Stimulated activated CD8-positive, alpha-beta memory T cell treated with anti-CD3 and anti-CD28 coated beads, Interleukin-4, amount 100 ng/mL, for 1 hour (primary cell): ENCODE results near the gene ZNF878.
A peak's percentile ranks its signal among the peaks of the same experiment; 100 is the strongest.

Experiments
- DNase-seq, 2 donors: peaks; one replicate each; pipeline ENCODE4 v3.0.0-alpha.2; 2020; ENCODE audit warnings: low read depth in 2 of 2, low spot score in 1 of 2

Gene ZNF878

DNA sequence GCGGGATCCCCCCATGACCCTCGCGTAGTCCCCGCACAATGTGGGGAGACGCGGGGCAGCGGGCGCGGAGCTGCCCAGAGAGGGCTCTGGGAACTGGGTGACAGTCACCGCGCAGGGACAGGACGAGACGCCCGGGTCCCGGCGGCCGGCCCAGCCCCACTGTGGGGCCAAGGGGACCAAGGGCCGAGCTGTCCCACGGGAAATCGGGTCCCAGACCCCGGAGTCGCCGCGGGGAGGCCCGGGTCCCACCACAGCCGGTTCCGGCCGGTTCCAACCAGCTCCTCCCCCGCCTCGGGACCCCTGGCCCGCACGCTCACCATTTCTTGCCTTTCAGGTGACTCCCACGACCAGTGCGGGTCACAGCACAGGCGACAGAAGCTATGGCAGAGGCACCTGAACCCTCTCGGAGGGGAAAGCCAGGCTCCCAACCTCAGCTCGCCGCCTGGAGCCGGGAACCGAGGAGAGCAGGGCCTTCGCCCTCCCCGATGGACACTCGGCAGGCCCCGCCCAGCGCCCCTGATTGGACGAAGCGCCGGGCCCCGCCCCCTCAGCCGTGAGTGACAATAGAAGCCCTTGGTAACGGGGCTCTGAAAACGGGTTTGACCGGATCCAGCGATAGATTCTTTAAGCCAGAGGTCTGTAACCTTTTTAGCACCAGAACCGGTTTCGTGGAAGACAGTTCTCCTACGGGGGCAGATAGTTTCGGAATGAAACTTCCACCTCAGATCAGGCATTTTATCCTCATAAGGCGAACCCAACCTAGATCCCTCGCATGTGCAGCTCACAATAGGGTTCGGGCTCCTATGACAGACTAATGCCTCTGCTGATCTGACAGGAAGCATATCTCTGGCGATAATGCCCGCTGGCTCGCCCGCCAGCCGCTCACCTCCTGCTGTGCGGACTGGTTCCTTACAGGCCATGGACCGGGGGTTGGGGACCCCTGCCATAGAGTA lies 17.3 kb downstream of the ZNF878 start, which contains the start of gene ZNF433:
TSS of gene ZNF433 (minus strand) at position 460 of the 953 bp plus-strand sequence. CDS start at position 320, 140 bp downstream.
- DNase-seq = peak in 1 of 2 donors; percentile 55

GRCh38 chr19:12034620-12035019 lies 18.1 kb downstream of the ZNF878 start:
- DNase-seq = no peak

DNA sequence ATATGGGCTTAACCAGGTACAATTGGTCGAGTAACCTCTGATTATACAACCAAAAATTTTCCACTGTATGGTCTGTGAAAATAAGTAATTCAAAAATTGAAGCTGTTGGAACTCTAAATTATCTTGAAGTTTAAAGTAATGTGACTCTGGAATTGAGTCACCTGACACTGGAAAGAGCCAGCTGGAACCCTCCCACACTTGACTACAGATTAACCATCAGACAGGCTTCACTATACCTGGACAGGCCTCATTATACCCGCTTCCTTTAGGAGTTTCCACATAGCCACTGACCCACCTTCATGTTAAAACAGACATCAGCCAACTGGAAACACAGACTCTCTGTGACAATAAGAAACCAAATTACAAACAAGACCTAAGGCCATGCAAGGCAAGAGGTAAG lies 18.6 kb downstream of the ZNF878 start:
- no peak for DNase-seq

DNA sequence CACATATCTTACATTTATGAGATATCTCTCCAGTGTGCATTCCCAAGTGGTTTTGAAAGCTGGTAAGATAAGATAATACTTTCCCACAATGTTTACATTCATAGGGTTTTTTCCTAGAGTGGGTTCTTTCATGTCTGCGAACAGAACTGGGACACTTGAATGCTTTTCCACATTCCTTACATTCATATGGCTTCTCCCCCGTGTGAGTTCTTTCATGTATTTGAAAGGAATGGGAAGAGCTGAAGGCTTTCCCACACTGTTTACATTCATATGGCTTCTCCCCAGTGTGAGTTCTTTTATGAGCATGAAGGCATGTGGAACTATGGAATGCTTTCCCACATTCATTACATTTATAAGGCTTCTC lies 37.0 kb downstream of the ZNF878 start:
- DNase-seq = no peak

GRCh38 chr19:12015015-12015752 lies 37.6 kb downstream of the ZNF878 start:
- no peak for DNase-seq

DNA sequence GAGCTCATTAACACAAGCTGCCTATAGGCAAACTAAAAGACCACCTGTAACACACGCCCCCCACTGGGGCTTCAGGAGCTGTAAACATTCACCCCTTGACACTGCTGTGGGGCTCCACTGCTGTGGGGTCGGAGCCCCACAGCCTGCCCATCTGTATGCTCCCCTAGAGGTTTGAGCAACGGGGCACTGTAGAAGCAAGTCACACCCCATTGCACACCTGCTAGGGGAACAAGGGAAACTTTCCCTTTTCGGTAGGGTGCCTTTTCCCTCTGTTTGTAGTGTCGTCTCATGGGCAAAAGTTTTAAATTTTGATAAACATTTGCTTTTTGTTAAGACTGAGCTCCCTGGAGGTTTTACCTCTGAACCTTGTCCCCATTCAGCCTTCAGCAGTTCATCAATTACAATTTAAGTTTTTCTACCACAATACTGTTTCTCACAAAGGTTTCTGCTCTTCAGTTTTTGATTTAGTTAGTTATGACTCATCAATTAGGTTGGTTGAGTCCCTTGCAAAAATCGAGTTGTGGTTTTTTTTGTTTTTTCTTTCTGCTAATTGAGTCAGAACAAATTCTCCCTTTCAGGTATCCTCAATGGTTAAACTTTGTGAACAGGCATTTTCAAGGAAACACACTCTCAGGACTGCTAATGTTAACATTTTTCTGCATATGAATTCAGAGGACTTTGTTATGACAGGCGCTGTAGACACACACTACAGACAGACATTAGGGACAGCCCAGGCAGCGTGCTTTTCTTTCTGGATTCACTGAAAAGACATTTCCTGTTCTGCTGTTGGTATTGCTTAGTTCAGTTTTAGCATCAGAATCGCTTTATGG lies 52.4 kb downstream of the ZNF878 start:
- DNase-seq = no peak

GRCh38 chr19:11995174-11995573 lies 57.6 kb downstream of the ZNF878 start:
- no peak for DNase-seq
